ENCODE data around the gene JARID2.

GRCh38 chr6:15382089-15382488, 136.2 kb downstream of the JARID2 start:
- TF ChIP-seq CBFB (CRISPR knock-in tag; IDR thresholded peaks at IDR 0.05) (no peak), ZNF512 (CRISPR knock-in tag; IDR thresholded peaks at IDR 0.05) (no peak), ZC3H13 (CRISPR knock-in tag; IDR thresholded peaks at IDR 0.05) (no peak), ZNF549 (CRISPR knock-in tag; IDR thresholded peaks at IDR 0.05) (no peak), PCBP1 (IDR thresholded peaks at IDR 0.05; ENCODE audit: borderline replicate concordance, low read depth, low read length) (no peak), GATAD1 (CRISPR knock-in tag; IDR thresholded peaks at IDR 0.05) (no peak), ETV6 (CRISPR knock-in tag; conservative IDR thresholded peaks at IDR 0.05) (no peak), ZNF501 (CRISPR knock-in tag; IDR thresholded peaks at IDR 0.05) (no peak)
- TF ChIP-seq, protein P1, sequence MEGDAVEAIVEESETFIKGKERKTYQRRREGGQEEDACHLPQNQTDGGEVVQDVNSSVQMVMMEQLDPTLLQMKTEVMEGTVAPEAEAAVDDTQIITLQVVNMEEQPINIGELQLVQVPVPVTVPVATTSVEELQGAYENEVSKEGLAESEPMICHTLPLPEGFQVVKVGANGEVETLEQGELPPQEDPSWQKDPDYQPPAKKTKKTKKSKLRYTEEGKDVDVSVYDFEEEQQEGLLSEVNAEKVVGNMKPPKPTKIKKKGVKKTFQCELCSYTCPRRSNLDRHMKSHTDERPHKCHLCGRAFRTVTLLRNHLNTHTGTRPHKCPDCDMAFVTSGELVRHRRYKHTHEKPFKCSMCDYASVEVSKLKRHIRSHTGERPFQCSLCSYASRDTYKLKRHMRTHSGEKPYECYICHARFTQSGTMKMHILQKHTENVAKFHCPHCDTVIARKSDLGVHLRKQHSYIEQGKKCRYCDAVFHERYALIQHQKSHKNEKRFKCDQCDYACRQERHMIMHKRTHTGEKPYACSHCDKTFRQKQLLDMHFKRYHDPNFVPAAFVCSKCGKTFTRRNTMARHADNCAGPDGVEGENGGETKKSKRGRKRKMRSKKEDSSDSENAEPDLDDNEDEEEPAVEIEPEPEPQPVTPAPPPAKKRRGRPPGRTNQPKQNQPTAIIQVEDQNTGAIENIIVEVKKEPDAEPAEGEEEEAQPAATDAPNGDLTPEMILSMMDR (CRISPR knock-in tag; IDR thresholded peaks at IDR 0.05) = no peak

Data from HepG2 (cell line).